ENCODE data around the gene AQP12A. TPM values are rescaled to one million over a fixed set of nuclear protein-coding genes. Genes with fewer than 3 reads are reported as not detected.

AQP12A gene
- total RNA-seq, 4 donors from 2014 or later = not detected

GRCh38 chr2:240648650-240649275 is 42.9 kb upstream of the AQP12A start:
- Histone ChIP-seq H3K27me3 (peaks cover 0 to 97% (median 0%) of the 10 kb centered on the region in 4 donors), H3K4me1 (no peaks in the 10 kb centered on the region), H3K4me3 (no peak overlapping the region), H3K27ac (no peak overlapping the region), H3K36me3 (no peaks in the 10 kb centered on the region), H3K9me3 (no peaks in the 10 kb centered on the region)
- TF ChIP-seq POLR2A (IDR thresholded peaks at IDR 0.05) = no peak
- TF ChIP-seq, protein P1, sequence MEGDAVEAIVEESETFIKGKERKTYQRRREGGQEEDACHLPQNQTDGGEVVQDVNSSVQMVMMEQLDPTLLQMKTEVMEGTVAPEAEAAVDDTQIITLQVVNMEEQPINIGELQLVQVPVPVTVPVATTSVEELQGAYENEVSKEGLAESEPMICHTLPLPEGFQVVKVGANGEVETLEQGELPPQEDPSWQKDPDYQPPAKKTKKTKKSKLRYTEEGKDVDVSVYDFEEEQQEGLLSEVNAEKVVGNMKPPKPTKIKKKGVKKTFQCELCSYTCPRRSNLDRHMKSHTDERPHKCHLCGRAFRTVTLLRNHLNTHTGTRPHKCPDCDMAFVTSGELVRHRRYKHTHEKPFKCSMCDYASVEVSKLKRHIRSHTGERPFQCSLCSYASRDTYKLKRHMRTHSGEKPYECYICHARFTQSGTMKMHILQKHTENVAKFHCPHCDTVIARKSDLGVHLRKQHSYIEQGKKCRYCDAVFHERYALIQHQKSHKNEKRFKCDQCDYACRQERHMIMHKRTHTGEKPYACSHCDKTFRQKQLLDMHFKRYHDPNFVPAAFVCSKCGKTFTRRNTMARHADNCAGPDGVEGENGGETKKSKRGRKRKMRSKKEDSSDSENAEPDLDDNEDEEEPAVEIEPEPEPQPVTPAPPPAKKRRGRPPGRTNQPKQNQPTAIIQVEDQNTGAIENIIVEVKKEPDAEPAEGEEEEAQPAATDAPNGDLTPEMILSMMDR (IDR thresholded peaks at IDR 0.05) = no peak
- DNase-seq = no peak
- intact Hi-C loops (cut with DNase I) = no loop called here
- 17% methylated on average over 6 of the region's 19 CpGs; no CpG with 5 or more reads in 1 of the 2 donors for WGBS, 2 donors

GRCh38 chr2:240649331-240649730 is 42.3 kb upstream of the AQP12A start:
- H3K4me3 ChIP-seq = no peak overlapping the region
- 64% methylated on average over 6 of the region's 7 CpGs for WGBS, 2 donors
- intact Hi-C loops (cut with DNase I) = no loop called here
- no peak overlapping the region for H3K27ac ChIP-seq
- TF ChIP-seq POLR2A (IDR thresholded peaks at IDR 0.05) = no peak
- TF ChIP-seq, protein P1 (IDR thresholded peaks at IDR 0.05) = no peak
- DNase-seq = no peak
- no peaks in the 10 kb centered on the region for H3K4me1 ChIP-seq
- H3K36me3 ChIP-seq = no peaks in the 10 kb centered on the region
- peaks cover 0 to 97% (median 0%) of the 10 kb centered on the region in 4 donors for H3K27me3 ChIP-seq
- H3K9me3 ChIP-seq = no peaks in the 10 kb centered on the region

GRCh38 chr2:240650254-240650965 is 41.3 kb upstream of the AQP12A start:
- no peak for DNase-seq
- no peak overlapping the region for H3K27ac ChIP-seq
- no peak overlapping the region for H3K4me3 ChIP-seq
- 88 to 91% methylated on average over 9 to 12 of the region's 13 CpGs for WGBS, 2 donors
- H3K9me3 ChIP-seq = no peaks in the 10 kb centered on the region
- intact Hi-C loops (cut with DNase I) = no loop called here
- H3K36me3 ChIP-seq = no peaks in the 10 kb centered on the region
- peaks cover 0 to 97% (median 0%) of the 10 kb centered on the region in 4 donors for H3K27me3 ChIP-seq
- TF ChIP-seq POLR2A (IDR thresholded peaks at IDR 0.05) = no peak
- TF ChIP-seq, protein P1 (IDR thresholded peaks at IDR 0.05) = no peak
- H3K4me1 ChIP-seq = no peaks in the 10 kb centered on the region

DNA sequence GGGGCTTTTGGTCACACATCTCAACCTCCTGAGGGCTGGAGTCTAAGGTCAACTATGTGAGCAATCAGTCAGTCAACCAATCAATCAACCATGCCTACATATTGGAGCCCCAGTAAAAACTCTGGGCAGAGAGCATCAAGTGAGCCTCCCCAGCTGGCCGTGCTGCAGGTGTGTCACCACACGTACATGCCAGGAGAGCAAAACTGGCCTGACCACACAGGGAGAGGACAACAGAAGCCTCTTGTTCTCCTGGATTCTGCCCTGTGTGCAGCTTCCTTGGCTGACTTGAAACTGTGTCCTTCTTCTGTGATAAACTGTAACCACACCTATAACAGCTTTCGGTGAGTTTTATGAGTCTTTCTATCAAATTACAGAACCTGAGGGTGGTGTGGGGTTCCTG is 40.5 kb upstream of the AQP12A start:
- H3K27ac ChIP-seq = no peak overlapping the region
- H3K27me3 ChIP-seq = peaks cover 0 to 97% (median 0%) of the 10 kb centered on the region in 4 donors
- H3K36me3 ChIP-seq = no peaks in the 10 kb centered on the region
- intact Hi-C loops (cut with DNase I) = no loop called here
- H3K9me3 ChIP-seq = no peaks in the 10 kb centered on the region
- TF ChIP-seq, protein P1 (IDR thresholded peaks at IDR 0.05) = no peak
- no peak for TF ChIP-seq POLR2A (IDR thresholded peaks at IDR 0.05)
- 89 to 93% methylated on average over 1 to 2 of the region's 3 CpGs for WGBS, 2 donors
- no peaks in the 10 kb centered on the region for H3K4me1 ChIP-seq
- DNase-seq = no peak
- no peak overlapping the region for H3K4me3 ChIP-seq
